ENCODE measurements around the gene HSD17B8.

DNA sequence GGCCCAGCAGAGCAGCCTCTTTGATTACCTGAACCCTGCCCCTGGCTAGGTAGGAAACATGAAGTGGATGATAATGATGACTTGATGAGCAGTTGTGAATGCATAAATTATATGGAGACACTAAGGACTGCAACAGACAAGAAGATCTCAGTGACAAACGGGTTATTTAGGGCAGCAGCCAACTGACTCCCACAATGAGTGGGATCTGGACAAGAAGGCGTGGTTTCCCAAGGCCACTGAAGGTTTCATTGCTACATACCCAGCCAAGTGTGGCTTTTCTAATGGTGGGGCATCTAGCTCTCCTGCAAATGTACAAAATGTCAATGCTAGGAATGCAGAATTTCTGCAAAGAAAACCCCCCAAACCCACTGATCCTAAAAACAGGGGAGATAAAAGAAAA, 33.3 kb downstream of the HSD17B8 start:
- TF ChIP-seq GATA2 (IDR thresholded peaks at IDR 0.05; ENCODE audit: low read depth, low read length) (no peak), GATA3 (IDR thresholded peaks at IDR 0.05; ENCODE audit: low read depth, low read length) (no peak)

All from SH-SY5Y (cell line).